ENCODE measurements around the gene APOM.

- TF ChIP-seq, protein P1, sequence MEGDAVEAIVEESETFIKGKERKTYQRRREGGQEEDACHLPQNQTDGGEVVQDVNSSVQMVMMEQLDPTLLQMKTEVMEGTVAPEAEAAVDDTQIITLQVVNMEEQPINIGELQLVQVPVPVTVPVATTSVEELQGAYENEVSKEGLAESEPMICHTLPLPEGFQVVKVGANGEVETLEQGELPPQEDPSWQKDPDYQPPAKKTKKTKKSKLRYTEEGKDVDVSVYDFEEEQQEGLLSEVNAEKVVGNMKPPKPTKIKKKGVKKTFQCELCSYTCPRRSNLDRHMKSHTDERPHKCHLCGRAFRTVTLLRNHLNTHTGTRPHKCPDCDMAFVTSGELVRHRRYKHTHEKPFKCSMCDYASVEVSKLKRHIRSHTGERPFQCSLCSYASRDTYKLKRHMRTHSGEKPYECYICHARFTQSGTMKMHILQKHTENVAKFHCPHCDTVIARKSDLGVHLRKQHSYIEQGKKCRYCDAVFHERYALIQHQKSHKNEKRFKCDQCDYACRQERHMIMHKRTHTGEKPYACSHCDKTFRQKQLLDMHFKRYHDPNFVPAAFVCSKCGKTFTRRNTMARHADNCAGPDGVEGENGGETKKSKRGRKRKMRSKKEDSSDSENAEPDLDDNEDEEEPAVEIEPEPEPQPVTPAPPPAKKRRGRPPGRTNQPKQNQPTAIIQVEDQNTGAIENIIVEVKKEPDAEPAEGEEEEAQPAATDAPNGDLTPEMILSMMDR (IDR thresholded peaks at IDR 0.05): no peak
- TF ChIP-seq POLR2A (IDR thresholded peaks at IDR 0.05): no peak
These were observed 20.6 kb upstream of the APOM start for GRCh38 chr6:31634969-31635575.

Measured in testis (tissue), 2 donors.